Endometrial microvascular endothelial cells (primary cell): ENCODE results near the gene MRPL52. TPM values are rescaled to one million over a fixed set of nuclear protein-coding genes. Genes with fewer than 3 reads are reported as not detected.
"Not testable (repeated sequence)": the region's sequence is repeated elsewhere in the genome, so short reads cannot be mapped to it uniquely, and the experiment has no call there.

Experiments
- in situ Hi-C: cut with HindIII; loops from 2 replicates; pipeline ENCODE4 v1.10.0; 2017; ENCODE audit warnings: low sequenced_read_pairs, low pct_unique_long_range_greater_than_20kb; ENCODE audit errors: inconsistent ontology term
- total RNA-seq: library from RNA; depleted of rRNA; stranded (reverse); fragments of >200 nt; gene quantifications from one replicate; pipeline ENCODE4 v1.2.3, GENCODE V29; 2015; ENCODE audit errors: inconsistent ontology term

MRPL52 gene
- total RNA-seq, 1 donor from 2014 or later = 310 TPM

GRCh38 chr14:22807432-22808087 lies 22.1 kb upstream of the MRPL52 start:
- in situ Hi-C loops = no loop called here

DNA sequence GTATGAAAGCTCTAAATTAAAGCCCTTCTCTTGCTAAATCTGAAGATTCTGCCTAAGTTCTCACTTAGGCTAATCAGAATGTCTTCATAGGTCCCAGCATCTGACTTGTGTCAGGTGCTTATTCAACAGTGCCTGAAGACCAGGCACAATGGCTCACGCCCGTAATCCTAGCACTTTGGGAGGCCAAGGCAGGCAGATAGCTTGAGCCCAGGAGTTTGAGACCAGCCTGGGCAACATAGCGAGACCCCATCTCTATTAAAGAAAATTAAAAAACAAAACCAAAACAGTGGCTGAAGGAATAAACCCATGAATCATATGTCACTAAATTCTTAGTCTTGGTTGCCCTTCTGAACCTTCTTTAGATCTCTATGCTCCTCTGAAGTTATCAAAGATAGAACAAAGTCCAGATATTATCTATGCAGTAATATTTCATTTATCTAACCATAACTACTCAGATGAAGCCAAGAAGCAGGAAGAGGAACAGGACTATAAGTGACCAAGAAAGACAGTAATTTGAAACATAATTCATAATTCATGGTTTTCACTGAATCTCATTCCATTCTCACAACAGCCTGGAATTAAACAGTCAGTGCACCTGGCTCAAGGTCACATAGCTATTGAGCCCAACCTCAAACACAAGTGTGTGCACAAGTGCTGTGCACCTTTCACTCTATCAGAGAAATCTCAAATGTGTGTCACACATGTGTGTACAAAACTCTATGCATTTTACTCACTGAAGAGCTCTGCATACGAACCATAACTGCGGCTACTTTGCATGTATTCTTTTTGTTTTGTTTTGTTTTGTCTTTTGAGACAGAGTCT lies 21.1 kb upstream of the MRPL52 start:
- in situ Hi-C loops = no loop called here

- in situ Hi-C loops = no loop called here
These were observed 18.0 kb upstream of the MRPL52 start for GRCh38 chr14:22811722-22812121.

DNA sequence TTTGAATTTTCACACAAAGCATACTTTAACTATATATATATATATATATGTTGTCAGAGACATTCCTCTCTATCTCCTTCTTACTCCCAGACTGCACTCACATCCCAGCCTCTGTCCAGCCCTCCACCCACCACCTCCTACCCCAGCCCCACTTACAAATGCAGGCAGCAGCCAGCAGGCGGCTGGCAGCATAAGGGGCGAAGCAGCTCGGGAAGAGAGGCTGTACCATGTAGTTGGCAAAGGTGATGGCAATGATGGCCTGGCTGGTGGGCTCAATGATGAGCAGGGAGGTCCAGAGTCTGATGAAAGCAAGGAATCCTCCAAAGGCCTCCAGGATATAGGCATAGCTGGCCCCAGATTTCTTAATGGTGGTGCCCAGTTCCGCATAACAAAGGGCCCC lies 16.9 kb upstream of the MRPL52 start:
- in situ Hi-C loops = no loop called here

- in situ Hi-C loops = no loop called here
These were observed 16.5 kb upstream of the MRPL52 start for GRCh38 chr14:22813145-22813544.

DNA sequence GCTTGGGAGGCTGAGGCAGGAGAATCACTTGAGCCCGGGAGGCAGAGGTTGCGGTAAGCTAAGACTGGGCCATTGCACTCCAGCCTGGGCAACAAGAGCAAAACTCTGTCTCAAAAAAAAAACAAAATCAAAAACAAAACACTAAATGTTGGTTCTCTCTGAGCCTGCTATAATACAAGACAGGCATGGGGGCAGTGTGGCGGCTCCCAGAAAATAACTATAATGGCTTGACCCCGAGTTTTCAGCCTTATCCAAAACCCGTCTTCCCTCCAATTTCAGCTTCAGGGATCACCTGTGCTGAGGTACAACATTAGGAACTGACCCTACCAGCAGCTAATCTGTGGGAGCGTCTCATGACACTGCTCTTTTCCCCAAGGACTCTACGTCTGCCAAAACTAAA lies 15.3 kb upstream of the MRPL52 start:
- in situ Hi-C loops = no loop called here

GRCh38 chr14:22814941-22815713 lies 14.6 kb upstream of the MRPL52 start, which contains the start of gene SLC7A7:
Gene SLC7A7 (minus strand): TSS chr14:22815435. CDS start chr14:22813398, 2,037 bp downstream.
- in situ Hi-C loops = no loop called here

DNA sequence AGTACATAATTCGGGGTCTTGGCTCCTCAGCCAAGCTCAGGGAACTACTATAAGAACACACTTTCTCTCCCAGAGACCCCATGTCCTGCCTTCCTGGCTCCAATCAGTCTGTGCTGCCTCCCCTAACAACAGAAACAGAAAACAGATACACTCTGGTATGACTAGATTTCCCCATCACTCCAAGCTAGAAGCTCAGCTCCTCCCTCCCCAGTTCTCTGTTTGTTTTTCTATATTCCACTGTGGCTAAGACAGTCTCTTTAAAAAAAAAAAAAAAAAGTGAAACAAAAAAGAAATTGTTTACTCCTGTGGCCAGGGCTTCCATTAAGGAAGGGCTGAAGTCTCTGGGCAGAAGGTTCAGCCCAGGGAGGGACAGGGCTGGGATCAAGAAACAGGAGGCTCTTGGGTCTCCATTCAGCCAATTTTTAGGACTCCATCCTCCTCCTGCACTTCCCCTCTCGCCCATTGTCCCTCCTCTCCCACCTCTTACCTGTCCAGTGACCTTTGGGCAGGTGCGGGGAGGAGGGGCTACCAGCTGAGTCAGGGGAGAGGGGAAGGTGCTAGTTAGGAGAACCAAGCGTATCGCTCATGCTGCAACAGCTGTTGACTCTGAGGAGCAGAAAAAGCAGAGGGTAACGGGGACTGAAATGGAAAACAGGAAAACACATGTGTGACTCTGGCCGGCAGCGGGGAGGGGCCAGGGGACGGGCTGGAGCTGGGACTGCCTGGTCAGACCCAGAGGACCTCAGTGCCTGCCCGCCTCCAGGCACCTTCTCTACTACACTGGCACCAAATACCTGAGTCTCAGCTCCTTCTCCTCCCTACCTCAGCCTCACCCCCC lies 10.3 kb upstream of the MRPL52 start:
- in situ Hi-C loops = no loop called here

DNA sequence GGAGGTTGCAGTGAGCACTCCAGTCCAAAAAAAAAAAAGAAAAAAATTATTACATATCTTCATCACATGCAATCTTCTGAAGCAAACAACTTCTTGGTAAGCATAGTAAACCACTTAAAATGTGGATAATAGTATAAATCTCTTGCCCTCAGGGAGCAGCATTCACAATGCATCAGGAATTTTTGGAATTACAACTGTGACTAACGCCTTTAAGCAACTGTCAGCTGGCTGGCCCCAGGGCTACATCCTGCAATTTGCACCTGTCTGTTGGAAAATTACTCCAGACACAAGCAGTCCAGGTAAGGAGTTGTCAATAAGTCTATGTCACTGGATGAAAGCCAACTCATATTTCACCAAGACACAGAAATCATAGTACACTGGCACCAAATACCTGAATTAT lies 9.0 kb upstream of the MRPL52 start:
- in situ Hi-C loops = no loop called here

DNA sequence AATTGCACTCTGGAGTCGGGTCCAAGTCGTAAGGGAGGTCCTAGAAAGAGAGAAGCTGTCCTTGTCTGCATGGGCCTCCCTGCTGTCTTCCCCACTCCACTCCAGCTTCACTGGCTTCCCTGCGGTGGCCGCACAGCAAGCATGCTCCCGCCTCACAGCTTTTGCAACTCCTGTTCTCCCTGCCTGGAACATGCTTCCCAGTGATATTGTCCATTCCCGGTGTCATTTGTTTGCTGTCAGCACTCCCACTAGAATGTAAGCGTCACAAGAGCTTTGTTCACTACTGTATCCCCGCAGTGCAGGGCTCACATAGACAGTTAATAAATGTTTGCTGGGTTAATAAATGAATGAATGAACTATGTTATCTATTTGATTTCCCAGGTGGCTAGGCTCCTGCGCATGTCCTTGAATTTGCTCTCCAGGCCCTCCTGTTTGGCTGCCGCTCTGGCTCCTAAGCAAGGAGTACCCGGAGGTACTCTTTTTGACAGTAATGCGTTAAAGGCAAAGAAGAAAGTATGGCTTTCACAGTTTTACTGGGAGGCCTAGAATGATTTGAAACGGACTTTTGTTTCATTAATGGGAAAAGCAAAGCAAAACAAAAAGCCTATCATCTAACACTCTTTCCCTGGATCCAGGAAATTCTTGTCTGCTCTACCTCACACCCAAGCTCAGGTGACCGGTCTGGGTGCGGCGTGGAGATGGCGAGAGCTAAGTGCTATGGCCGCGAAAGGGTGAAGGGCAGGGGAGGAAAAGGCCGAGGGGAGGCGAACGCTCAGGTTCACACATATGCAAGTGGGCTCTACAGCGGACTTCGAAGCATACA lies 8.3 kb upstream of the MRPL52 start:
- in situ Hi-C loops = no loop called here

DNA sequence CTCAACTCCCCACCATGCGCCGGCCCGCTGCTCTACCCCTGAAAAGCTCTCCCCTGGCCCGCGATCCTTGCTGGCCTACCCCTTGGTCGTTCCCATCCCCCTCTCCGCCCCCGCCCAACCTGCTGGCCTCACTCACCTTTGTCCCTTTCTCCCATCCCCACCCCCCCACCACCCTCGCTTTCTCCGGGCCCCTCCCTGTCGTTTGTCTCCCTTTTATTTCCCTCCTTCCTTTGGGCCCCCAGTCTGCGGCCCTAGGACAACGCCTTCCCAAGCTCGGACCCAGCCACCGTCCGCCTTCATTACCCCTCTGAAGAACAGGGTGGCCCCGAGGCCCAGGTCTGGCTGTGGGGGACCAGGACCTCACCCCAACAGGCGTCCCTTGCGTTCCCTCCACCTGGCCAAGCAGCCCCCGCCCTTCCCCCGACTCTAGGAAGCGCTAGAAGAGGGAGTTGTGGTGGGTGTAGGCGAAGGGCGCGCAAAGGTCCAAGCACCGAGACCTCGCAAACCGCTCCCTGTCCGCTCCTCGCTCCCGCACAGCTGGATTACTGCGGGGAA lies 7.6 kb upstream of the MRPL52 start:
- in situ Hi-C loops = no loop called here

DNA sequence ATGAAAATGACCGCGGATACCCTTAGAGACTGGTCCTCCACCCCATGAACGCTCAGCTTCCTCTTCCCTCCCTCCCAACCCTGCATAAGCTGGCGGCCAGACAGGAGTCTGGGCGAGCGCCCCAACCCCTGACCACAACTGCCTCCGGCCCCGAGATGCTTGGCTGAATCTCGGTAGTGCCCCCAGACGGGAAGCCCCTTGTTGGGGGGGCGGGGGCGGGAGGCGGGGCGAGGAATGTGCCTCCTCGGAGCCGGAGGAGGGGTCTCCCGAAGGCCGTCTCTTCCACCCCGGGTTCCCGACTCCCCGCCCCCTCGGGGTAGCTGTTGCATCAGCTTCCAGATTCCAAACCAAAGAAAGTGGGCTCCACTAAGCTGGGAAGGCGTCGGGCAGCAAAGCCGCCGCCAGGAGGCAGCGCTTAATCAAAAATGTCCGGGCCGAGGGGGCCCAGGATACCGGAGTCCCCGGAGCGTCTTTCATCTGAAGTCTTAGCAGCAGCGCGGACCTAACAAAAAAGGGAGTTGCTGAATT lies 7.1 kb upstream of the MRPL52 start:
- in situ Hi-C loops = no loop called here

- in situ Hi-C loops = no loop called here
These were observed 4.9 kb upstream of the MRPL52 start for GRCh38 chr14:22824711-22825359.

GRCh38 chr14:22829076-22829660 lies 519 bp upstream of the MRPL52 start:
- in situ Hi-C loops = not testable (repeated sequence)

- in situ Hi-C loops = no loop called here
These were observed 840 bp downstream of the MRPL52 start for GRCh38 chr14:22830443-22831010.

DNA sequence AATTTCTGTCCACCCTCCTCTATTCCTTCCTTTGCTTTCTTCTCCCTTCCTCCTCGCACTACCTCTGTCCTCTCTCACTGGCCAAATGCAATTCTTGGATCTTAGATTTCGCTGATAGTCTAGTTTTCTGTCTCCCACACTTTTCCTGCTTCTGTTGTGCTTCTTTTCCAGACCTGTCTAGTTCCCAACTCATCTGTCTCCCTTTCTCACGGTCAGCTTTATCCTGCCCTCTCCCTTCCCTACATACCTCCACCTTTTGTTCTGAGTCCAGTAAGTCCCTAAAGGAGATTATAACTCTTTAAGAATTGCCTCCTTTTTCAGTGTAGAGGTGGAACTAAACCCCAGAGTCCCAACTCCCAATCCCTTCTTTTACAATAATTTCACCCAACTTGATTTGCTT lies 5.8 kb downstream of the MRPL52 start:
- in situ Hi-C loops = no loop called here
